Measurements from ENCODE around the gene TM2D3.

TM2D3 gene

DNA sequence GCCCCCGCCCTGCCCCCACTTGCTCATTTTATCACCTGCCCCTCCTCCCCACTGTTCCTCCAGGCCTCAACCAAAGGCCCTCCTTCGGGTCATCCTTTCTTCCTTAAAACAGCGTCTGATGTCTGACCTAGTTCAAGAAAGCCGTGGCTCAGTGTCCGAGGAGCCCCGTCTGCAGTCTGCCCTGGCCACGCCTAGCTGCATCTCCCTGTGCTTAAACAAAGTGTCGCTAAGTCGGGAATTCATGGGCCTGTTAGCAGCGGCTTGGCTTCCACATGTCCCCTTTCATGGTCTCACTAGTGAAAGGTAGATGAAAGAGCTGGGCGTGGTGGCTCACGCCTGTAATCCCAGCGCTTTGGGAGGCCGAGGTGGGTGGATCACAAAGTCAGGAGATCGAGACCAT lies 41.2 kb downstream of the TM2D3 start:
- H3K9ac ChIP-seq, result no peak overlapping the region
- H3K36me3 ChIP-seq, result no peaks in the 10 kb centered on the region
- peaks cover 15 to 47% (median 43%) of the 10 kb centered on the region in 10 experiments for H3K4me1 ChIP-seq
- H3K4me3 ChIP-seq, result no peak overlapping the region
- TF ChIP-seq Cebpa-rat (IDR thresholded peaks at IDR 0.05), result no peak
- H3K4me2 ChIP-seq, result no peak overlapping the region
- H4K20me1 ChIP-seq, result peaks cover 0 to 17% (median 0%) of the 10 kb centered on the region in 11 experiments; a peak in 4 of 22 replicates
- H3K27ac ChIP-seq, result no peak overlapping the region
- no peaks in the 10 kb centered on the region for H3K9me3 ChIP-seq (replicated peaks in 1 of 11)
- H3K27me3 ChIP-seq, result peaks cover 0 to 16% (median 0%) of the 10 kb centered on the region in 11 experiments; a peak in 4 of 22 replicates

DNA sequence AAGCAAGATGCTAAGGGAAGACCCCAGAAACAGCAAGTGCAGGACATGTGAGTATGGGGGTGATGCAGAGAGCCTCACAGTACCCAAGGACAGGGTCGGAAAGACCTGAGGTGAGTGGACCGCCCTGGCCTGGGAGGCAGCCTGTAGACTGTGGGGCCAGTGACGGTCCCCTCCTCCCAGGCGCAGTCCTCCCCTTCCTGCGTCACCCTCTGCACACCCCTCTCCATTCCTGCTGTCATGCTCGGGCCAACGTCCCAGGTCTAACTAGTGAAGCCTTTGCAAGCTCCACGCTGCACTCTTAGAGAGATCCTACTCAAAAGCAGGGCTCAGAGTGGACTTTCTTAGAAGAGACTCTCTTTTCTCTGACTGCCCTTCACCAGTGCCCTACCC lies 41.6 kb downstream of the TM2D3 start:
- H3K27me3 ChIP-seq, result peaks cover 0 to 16% (median 0%) of the 10 kb centered on the region in 11 experiments; a peak in 4 of 22 replicates
- no peak overlapping the region for H3K4me2 ChIP-seq
- no peak overlapping the region for H3K4me3 ChIP-seq
- TF ChIP-seq Cebpa-rat (IDR thresholded peaks at IDR 0.05), result no peak
- no peaks in the 10 kb centered on the region for H3K9me3 ChIP-seq (replicated peaks in 1 of 11)
- H3K36me3 ChIP-seq, result no peaks in the 10 kb centered on the region
- H4K20me1 ChIP-seq, result peaks cover 0 to 15% (median 0%) of the 10 kb centered on the region in 11 experiments; a peak in 4 of 22 replicates
- H3K9ac ChIP-seq, result no peak overlapping the region
- H3K27ac ChIP-seq, result no peak overlapping the region
- H3K4me1 ChIP-seq, result peaks cover 15 to 43% (median 39%) of the 10 kb centered on the region in 10 experiments

DNA sequence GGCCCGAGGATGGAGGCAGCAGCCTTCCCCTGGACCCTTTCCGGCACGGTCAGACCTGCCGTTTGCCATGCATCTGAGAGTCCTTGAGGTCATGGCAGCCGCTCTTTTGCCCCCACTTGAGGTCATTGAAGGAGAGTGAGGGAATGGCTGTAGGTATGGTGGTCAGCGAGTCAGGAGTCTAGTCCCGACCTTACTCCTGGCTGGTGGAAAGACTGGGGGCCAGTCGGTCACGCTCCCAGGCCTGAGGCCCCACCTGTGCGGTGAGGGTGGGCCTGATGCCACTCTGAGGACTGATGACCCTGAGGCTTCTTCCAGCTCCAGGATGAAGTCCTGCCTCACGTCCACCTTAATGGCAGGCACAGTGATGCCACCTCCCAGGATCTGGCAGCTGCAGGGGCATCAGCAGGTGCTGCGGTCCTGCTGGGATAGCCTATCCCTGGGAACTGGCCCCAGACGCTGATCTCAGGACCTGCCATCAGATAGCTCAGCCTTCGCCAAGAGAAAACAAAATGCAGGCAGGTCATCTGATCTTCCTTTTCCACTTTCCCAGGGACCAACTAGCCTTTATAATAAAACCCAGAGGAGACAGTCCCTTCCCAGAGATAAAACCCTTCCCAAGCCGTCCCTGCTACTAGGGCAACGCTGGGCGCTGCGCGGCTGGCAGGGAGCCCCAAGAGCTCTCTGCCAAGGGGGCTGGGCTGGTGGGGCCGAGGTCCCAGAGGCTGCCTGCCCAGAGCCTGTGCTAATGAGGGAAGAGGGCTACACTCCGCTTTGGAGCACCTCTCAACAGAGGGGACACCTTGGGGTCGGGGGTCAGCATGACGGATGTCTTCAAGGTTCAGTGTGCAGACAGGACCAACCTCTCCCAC lies 42.2 kb downstream of the TM2D3 start:
- Histone ChIP-seq H3K27ac (no peak overlapping the region), H3K9ac (no peak overlapping the region), H3K36me3 (no peaks in the 10 kb centered on the region), H3K27me3 (peaks cover 0 to 16% (median 0%) of the 10 kb centered on the region in 11 experiments; a peak in 4 of 22 replicates), H3K9me3 (replicated peaks in 1 of 11) (peaks cover 0 to 3% (median under 1%) of the 10 kb centered on the region in 11 experiments; a peak in 5 of 22 replicates), H3K4me2 (no peak overlapping the region), H3K4me3 (no peak overlapping the region), H4K20me1 (peaks cover 0 to 10% (median 0%) of the 10 kb centered on the region in 11 experiments; a peak in 3 of 22 replicates), H3K4me1 (peaks cover 15 to 37% (median 33%) of the 10 kb centered on the region in 10 experiments)
- no peak for TF ChIP-seq Cebpa-rat (IDR thresholded peaks at IDR 0.05)

DNA sequence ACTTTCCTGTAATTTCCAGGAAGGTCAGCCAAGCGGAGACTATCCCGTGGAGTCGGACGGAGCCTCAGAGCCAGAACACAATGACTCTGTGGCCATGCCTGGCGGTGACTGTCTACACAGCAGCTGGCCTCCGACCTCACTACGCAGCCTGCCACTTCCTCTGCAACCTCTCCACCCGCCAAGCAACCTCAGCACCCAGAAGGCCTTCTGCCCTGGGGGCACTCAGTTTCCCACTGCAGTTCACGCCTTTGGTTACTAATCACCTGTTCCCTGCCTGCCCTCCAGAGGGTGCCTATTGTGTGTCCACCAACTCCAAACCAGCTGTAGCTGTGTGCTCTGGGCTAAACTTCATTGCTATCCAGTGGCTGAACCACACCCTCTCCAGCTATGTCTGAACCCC lies 44.0 kb downstream of the TM2D3 start:
- H4K20me1 ChIP-seq, result peaks cover 0 to 7% (median 0%) of the 10 kb centered on the region in 11 experiments; a peak in 2 of 22 replicates
- no peak overlapping the region for H3K4me3 ChIP-seq
- no peak overlapping the region for H3K9ac ChIP-seq
- H3K4me2 ChIP-seq, result peak overlapping the region in 2 of 11 experiments; percentile 12 to 20; a peak in 1 of 22 replicates
- peaks cover 6 to 19% (median 15%) of the 10 kb centered on the region in 10 experiments for H3K4me1 ChIP-seq
- H3K27ac ChIP-seq, result no peak overlapping the region
- H3K9me3 ChIP-seq (replicated peaks in 1 of 11), result peaks cover 6 to 13% (median 8%) of the 10 kb centered on the region in 11 experiments; a peak in 12 of 22 replicates
- H3K27me3 ChIP-seq, result peaks cover 0 to 3% (median 0%) of the 10 kb centered on the region in 11 experiments; a peak in 3 of 22 replicates
- no peak for TF ChIP-seq Cebpa-rat (IDR thresholded peaks at IDR 0.05)
- no peaks in the 10 kb centered on the region for H3K36me3 ChIP-seq

DNA sequence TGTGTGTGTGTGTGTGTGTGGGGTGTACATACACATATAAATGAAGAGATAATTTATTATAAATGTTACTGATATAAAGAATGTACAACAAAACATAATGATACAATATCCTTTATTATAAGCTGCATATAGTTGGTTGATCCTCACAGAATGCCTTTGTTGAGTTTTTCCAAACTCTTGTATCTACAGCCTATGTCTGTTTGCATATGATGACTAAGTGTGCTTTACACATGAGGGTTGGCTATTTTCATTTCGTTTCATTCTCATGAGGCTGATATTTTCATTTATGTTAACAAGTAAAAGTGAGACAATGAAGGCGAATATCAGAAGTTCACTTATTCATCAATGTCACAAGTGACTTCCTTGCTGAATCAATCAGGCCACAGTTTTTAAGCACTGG lies 45.1 kb downstream of the TM2D3 start:
- H4K20me1 ChIP-seq, result no peaks in the 10 kb centered on the region
- peaks cover 0 to 8% (median 4%) of the 10 kb centered on the region in 10 experiments; a peak in 13 of 20 replicates for H3K4me1 ChIP-seq
- no peak overlapping the region for H3K4me2 ChIP-seq
- no peak overlapping the region for H3K9ac ChIP-seq
- H3K4me3 ChIP-seq, result no peak overlapping the region
- H3K27me3 ChIP-seq, result no peaks in the 10 kb centered on the region
- no peaks in the 10 kb centered on the region for H3K36me3 ChIP-seq
- H3K27ac ChIP-seq, result no peak overlapping the region
- peaks cover 6 to 13% (median 8%) of the 10 kb centered on the region in 11 experiments; a peak in 12 of 22 replicates for H3K9me3 ChIP-seq (replicated peaks in 1 of 11)
- no peak for TF ChIP-seq Cebpa-rat (IDR thresholded peaks at IDR 0.05)

DNA sequence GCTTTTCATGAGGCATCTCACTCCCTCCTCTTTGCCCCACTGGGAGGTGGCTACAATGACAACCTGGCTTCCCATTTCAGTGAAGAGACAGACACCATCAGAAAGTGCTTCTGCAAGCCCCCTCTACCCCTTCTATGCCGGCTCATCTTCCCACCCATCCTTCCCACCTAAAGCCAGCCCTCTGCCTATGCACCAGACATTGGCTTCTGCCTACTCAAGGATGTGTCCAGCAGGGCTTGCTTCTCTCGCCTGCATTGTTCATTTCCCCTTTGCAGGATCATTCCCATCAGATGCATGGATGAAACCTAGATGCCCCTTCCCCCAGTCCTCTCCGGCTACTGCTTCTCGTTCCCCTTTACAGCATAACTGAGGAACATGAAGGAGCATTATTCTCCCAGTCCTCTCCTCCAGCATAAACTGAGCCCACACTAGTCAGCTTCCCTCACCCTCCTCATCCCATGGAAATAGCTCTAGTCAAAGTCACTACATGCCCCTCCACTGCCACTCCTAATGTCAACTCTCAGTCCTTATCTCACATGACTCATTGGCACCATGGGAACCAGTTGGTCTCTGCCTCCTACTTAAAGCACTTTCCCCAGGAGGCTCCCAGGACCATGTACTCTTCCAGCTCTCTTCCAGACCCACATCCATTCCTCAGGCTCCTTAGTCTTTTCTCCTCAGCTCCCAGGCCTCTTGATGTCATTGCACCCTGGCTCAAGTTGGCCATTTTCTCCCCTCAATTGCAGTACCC lies 47.9 kb downstream of the TM2D3 start:
- Histone ChIP-seq H3K4me3 (no peak overlapping the region), H4K20me1 (no peaks in the 10 kb centered on the region), H3K4me2 (no peak overlapping the region), H3K36me3 (no peaks in the 10 kb centered on the region), H3K27ac (no peak overlapping the region), H3K9ac (no peak overlapping the region), H3K27me3 (no peaks in the 10 kb centered on the region), H3K9me3 (replicated peaks in 1 of 11) (peaks cover 6 to 13% (median 8%) of the 10 kb centered on the region in 11 experiments; a peak in 12 of 22 replicates), H3K4me1 (peaks cover 0 to 5% (median 0%) of the 10 kb centered on the region in 10 experiments; a peak in 3 of 20 replicates)
- no peak for TF ChIP-seq Cebpa-rat (IDR thresholded peaks at IDR 0.05)

DNA sequence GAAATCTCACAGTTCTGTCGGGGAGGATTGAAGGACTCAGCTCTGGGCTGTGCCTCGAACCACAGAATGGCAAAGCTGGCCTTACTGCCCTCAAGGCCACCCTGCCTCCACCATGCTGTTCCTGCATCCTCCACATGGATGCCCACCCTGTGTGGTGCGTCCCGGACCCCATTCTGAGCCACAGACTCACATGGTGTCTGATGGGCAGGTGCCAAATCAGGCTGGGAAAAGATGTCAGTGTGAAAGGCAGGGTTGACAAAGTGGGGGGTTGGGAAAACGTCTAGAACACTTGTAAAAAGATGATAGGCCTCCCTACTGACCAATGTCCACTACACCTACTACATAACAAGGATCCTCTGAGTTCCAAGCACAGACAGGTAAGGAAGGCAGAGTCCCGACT lies 49.4 kb downstream of the TM2D3 start:
- H3K9me3 ChIP-seq (replicated peaks in 1 of 11), result peaks cover 6 to 13% (median 8%) of the 10 kb centered on the region in 11 experiments; a peak in 12 of 22 replicates
- H3K4me1 ChIP-seq, result peaks cover 0 to 3% (median 0%) of the 10 kb centered on the region in 10 experiments; a peak in 1 of 20 replicates
- H3K36me3 ChIP-seq, result no peaks in the 10 kb centered on the region
- H3K27me3 ChIP-seq, result no peaks in the 10 kb centered on the region
- no peak overlapping the region for H3K9ac ChIP-seq
- no peak overlapping the region for H3K4me3 ChIP-seq
- no peaks in the 10 kb centered on the region for H4K20me1 ChIP-seq
- H3K27ac ChIP-seq, result no peak overlapping the region
- TF ChIP-seq Cebpa-rat (IDR thresholded peaks at IDR 0.05), result no peak; a peak in 1 of 22 replicates
- H3K4me2 ChIP-seq, result no peak overlapping the region

DNA sequence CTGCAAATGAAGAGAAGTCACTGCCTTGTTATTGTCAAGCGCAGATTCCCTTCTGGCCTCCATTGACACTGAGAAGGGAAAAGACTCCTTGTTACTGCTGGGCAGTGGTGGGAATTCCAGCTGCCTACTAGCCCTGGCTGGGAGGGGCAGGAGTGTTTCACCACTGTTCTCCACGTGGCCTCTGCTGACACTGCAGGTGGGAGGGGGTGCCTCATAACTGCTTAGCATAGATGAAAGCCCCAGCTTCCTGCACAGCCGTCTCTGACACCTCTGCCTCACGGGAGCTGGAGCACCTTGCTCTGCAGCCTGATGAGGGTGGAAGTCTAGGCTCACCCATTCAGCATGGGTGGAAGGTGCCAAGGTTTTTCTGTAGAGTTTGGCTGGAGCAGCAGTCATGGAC lies 52.1 kb downstream of the TM2D3 start:
- no peak for TF ChIP-seq Cebpa-rat (IDR thresholded peaks at IDR 0.05)
- H3K4me2 ChIP-seq, result peak overlapping the region in 2 of 11 experiments; percentile 1 to 9; a peak in 2 of 22 replicates

DNA sequence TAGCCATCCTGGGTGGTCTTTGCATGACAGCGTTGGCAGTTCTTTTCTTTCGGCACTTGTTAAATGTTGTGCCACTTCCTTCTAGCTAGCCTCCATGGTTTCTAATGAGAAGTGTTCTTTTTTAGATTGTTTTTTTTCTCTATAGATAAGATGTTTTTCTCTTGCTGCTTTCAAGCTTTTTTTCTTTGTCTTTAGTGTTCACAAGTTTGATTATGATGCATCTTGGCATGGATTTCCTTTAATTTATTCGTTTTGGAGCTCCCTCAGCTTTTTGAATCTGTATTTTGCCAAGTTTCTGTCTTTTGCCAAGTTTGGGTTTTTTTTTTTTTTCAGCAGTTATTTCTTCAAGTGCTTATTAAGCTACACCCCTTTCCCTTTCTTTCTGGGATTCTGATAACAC lies 53.1 kb downstream of the TM2D3 start:
- no peaks in the 10 kb centered on the region for H3K36me3 ChIP-seq
- H3K4me3 ChIP-seq, result no peak overlapping the region
- H3K27ac ChIP-seq, result no peak overlapping the region
- H3K27me3 ChIP-seq, result no peaks in the 10 kb centered on the region
- H3K9me3 ChIP-seq (replicated peaks in 1 of 11), result peaks cover 19 to 36% (median 28%) of the 10 kb centered on the region in 11 experiments
- no peak overlapping the region for H3K4me2 ChIP-seq
- H3K9ac ChIP-seq, result no peak overlapping the region
- no peaks in the 10 kb centered on the region for H4K20me1 ChIP-seq
- H3K4me1 ChIP-seq, result no peaks in the 10 kb centered on the region; a peak in 1 of 20 replicates
- no peak for TF ChIP-seq Cebpa-rat (IDR thresholded peaks at IDR 0.05)

More for the DNA sequence above, 52.1 kb downstream of the TM2D3 start:
- Histone ChIP-seq H3K9ac (no peak overlapping the region), H3K27ac (no peak overlapping the region), H4K20me1 (no peaks in the 10 kb centered on the region), H3K4me3 (no peak overlapping the region), H3K27me3 (no peaks in the 10 kb centered on the region), H3K4me1 (no peaks in the 10 kb centered on the region; a peak in 1 of 20 replicates), H3K36me3 (no peaks in the 10 kb centered on the region), H3K9me3 (replicated peaks in 1 of 11) (peaks cover 21 to 35% (median 27%) of the 10 kb centered on the region in 11 experiments)

Data from BLaER1 treated with 17β-estradiol and CSF1 and Interleukin-3, amounts not matched to agents 10 nM and 100 nM (cell line).